GM19193 (cell line): Measurements from ENCODE around the gene LRRC43.

Experiments used
- POLR2A ChIP-seq: IDR thresholded peaks from 4 replicates; pipeline ENCODE4 v1.6.1; 2011; ENCODE audit not compliant: insufficient read depth, insufficient read length; ENCODE audit errors: extremely low read depth

Gene LRRC43, protein sequence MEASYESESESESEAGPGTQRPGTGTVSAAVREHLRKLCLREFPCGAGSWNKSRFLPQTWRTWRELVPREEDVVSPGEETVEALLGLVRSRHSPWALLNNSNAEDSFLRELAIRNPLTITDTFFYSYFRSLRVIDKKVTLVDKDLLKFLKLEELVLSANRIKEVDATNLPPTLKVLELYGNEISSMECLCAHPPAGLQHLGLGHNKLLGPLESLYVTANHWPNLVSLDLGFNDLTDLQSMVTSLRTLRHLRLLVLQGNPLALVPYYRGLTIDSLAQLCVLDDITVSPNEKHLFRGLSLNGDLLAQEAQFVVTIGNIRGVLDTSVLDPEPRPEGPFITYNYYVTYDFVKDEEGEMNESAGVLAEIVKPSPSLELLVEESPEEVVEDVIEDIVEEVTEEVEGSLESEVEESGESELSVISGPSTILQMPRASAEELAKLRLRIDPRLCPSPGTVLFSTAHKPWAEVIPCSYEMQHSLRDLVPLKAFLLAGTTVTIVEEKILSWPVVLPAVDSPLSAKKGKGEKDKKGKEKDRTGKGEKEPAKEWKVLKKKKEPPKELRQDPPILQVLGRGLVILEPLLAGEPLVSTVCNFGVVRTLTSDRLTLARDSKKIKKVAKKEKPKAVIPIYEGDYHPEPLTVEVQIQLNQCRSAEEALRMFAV

DNA sequence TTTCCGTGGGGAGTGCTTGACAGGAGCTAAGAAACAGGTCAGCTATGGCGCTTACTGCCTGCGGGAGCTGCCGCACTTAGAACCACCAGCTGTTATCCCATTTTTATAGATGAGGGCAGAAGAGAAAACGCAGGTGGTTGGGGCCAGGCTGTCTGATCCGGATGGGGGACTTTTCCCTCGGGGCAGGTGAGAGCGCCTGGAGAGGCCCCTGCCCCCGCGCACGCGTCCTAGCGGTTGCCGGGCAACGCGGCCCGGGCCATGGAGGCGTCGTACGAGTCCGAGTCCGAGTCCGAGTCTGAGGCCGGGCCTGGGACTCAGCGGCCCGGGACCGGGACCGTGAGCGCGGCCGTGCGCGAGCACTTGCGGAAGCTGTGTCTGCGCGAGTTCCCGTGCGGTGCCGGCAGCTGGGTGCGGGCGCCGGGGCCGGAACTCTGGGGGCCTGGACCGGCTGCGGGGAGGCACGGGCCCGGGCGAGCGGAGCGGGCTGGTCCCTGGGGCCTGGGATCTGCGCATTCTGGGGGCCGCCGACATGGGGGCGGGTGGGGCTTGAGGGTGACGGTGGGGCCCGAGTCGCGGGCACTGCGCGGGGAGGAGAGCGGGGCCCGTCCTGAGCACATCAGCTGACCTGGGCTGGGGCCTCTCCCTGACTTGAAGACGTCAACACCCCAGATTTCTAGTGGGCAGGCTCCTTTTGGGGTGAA, at the start of gene LRRC43:
TSS of gene LRRC43 (plus strand) at position 237 of the 701 bp plus-strand sequence. CDS start at position 259, 22 bp downstream.
- TF ChIP-seq POLR2A, result no peak

DNA sequence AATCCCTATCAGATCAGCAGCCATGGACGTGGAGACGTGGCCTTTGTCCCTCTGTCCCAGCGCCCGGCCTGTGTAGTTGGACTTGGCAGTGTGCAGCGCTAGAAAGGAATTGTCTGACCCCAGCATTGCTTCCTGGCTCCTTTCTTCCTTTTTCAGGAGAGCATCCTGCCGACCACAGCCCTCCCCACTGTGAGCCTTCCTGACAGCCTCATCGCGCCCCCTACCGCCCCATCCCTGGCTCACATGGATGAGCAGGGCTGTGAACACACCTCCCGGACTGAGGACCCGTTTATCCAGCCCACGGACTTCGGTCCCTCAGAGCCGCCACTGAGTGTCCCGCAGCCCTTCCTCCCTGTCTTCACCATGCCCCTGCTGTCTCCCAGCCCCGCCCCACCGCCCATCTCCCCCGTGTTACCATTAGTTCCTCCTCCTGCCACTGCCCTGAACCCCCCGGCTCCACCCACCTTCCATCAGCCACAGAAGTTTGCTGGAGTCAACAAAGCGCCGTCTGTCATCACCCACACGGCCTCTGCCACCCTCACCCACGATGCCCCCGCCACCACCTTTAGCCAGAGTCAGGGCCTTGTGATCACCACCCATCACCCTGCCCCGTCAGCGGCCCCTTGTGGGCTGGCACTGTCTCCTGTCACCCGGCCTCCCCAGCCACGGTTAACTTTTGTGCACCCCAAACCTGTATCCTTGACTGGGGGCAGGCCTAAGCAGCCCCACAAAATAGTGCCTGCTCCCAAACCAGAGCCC, 49.6 kb upstream of the LRRC43 start:
- TF ChIP-seq POLR2A, result no peak

DNA sequence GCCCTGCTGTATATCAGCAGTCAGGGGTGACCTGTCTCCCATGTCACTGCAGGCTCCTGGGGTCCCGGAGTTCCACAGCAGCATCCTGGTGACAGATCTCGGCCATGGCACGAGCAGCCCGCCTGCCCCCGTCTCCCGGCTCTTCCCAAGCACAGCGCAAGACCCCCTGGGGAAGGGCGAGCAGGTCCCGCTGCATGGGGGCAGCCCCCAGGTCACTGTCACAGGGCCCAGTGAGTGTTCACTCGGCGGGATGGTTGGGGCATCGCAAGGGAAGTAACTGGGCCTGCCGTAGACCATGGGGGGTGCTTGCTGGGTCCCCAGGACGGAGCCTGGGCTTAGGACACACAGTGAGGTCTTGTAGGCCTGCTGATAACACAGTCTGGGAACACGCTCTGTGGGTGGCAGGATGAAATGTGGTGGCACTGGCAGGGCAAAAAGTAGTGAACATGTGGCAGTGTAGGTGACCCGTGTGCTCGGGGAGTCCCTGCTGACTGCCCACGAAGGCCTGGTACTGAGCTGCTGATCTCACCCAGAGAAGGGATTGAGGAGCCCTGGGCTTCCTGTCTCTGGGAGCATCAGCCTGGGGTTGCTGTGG, 47.4 kb upstream of the LRRC43 start:
- no peak for TF ChIP-seq POLR2A

DNA sequence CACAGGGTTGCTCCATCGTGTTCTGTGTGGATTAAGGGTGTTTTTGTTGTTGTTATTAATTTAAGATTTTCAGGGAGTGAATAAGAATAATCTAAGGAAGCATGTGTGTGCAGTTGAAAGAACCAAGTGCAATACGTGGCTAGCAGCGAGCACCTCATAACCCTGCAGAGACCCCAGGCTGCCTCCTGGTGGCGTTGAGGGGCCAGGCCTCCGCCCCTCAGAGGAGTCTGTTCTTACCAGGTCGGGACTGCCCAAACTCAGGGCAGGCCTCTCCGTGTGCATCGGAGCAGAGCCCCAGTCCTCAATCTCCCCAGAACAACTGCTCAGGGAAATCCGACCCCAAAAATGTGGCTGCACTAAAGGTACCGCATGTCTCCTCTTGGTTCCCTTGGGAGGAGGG, 45.7 kb upstream of the LRRC43 start:
- no peak for TF ChIP-seq POLR2A

DNA sequence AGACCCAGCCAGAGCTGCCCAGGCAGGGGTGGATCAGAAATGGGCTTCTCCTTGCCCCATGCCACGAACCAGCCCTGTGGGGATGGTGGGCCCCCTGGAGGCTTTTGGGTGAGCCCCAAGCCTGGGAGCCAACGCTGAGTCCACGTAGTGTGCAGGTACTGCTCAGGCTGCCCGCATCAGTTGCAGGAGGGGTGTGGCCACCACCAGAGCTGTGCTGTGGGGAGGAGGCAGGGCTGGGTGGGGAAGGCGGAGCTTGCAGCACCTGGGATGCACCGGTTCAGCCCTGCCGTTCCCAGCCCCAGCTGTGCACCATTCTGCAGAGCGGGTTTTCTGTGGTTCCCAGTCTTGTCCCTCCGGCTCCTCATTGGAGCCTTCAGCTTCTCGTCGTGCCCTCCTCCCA, 45.2 kb upstream of the LRRC43 start:
- TF ChIP-seq POLR2A, result no peak

DNA sequence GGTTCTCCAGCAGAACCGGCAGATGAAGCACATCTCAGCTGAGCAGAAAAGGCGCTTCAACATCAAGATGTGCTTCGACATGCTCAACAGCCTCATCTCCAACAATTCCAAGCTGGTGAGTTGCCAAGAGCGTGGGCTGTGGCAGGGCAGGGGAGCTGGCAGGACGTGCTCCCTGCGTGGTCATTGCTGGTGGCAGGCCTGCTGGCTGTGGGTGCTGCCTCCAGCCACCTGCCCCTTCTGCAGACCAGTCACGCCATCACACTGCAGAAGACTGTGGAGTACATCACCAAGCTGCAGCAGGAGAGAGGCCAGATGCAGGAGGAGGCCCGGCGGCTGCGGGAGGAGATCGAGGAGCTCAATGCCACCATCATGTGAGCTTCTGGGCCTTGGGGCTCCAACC, 44.7 kb upstream of the LRRC43 start:
- TF ChIP-seq POLR2A, result no peak

DNA sequence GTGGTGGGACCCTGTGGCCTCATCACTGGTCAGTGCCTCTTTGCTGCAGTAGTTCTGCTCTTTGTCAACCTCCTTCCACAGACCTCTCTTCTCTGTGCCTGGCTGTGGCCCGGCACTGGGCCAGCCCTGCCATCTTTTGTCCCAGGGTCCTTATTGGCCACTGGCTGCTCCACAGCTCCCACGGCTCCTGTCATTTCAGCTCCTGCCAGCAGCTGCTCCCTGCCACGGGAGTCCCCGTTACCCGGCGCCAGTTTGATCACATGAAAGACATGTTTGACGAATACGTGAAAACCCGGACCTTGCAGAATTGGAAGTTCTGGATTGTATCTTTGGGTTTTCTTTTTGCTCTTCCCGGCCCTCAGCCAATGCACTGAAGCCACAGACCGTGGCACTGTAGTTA, 44.3 kb upstream of the LRRC43 start:
- no peak for TF ChIP-seq POLR2A

DNA sequence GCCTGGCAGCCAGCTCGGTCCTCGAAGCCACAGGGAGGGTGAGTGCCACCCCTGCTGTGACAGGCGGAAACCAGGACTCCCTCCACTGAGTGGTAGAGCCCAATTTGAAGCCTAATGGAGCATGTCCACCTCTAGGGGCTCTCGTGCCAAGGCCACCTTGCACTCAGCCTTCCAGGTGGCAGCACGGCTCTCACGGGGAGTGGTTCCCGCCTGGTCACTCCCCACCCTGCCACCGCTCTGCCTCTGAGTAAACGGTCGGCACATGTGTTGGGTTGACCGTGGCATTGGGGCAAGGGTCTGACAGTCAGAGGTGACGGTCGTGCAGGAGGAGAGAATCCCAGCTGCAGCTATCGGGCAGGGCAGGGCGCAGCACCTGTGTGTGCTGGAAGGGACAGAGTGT, 43.7 kb upstream of the LRRC43 start:
- TF ChIP-seq POLR2A, result no peak

DNA sequence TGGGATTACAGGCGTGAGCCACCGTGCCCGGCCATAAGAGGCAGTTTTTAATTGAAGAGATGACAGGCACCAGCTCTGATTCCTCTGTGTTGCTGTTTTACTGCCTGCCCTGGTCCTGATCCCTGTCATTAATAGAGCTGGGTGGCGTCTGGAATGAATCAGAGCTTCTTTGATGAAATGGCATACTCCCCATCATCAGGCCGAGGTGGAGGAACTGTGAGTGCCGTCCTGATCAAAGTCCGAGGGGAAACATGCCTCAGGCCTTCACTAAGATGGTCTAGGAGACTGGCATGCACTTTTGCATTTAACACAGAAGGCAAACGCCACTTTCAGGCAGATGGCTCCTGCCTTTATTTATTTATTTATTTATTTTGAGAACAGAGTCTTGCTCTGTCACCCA, 43.0 kb upstream of the LRRC43 start:
- no peak for TF ChIP-seq POLR2A

DNA sequence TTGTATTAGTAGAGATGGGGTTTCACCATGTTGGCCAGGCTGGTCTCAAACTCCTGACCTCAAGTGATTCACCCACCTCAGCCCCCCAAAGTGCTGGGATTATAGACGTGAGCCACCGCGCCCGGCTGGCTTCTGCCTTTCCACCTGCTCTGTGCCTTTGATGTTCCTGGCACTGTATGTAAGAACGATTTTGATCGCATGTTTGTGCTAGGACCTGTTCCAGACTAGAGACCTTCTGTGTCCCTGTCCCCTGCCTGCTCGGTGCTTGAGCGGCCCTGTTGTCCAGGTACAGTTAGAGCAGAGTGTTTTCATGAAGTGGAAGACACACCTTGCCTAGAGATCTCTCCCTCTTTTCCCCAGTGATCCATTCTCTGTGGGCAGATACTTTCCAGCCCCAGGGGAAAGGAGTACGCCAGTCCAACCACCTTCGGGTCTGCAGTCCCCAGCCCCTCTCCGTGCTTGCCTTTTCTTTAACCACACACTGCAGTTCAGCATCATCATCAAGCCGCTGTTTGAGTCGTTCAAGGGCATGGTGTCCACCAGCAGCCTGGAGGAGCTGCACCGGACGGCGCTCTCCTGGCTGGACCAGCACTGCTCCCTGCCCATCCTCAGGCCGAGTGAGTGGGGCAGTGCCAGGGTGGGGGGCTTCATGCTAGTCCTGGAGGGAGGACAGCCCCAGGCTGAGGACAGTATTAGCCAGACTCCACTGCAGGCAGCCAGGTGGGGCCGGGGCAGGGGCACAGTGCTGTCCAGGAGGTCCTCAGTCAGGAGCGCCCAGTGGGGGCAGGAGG, 42.3 kb upstream of the LRRC43 start:
- no peak for TF ChIP-seq POLR2A

DNA sequence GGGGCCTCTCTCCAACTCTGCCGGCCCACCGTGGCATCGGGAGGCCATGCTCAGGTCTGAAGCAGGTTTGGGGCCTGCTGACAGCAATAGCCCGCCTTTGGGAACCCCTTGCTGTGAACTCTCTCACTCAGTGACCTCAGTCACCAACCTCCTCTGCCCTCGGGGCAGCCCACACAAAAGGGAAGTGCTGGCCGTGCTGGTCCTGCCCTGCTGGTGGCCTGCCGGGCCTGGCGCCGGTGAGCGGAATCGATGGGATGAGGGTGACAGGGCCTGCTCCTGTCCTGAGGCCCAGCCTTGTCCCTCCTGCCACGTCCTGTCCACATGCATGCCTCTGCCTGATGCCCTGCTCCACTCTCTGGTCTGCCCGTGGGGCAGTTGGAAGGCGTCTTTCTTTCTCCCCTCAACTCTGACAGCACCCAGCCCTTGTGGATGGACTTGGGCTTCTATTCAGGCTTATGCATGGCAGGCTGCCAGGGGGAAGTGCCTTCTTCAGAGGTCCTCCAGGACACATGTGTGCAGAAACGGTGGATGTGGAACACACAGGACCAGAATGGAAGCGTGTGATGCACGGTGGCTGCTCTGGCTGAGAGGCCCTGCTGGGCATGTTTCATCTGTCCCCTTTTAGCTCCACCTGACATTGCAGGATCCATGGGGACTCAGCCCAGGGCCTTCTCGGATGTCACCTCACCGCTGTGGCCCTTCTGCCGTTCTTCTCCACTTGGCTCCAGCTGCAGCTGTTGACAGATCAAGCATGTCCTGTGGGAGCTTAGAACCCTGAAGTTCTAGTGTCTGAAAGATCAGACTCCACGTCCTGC, 40.8 kb upstream of the LRRC43 start:
- TF ChIP-seq POLR2A, result no peak

DNA sequence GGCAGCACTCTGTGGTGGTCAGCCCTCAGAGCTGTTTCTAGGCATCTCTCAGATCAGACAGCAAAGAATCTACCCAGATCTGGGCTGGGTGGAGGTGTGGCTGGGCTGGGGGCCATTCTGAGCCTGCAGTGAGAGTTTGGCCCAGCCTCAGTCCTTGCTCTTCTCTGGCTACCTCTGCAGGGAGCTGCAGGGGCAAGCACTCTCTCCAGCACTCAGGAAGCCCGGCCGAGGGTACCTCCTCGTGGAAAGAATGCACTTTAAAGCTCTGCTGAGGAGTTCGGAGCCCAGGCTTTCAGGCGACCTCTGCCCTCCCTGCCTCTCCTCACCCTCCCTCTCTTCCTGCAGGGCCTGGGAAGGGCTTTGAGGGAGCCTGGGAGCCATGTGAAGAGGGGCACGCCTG, 40.1 kb upstream of the LRRC43 start:
- TF ChIP-seq POLR2A, result no peak

DNA sequence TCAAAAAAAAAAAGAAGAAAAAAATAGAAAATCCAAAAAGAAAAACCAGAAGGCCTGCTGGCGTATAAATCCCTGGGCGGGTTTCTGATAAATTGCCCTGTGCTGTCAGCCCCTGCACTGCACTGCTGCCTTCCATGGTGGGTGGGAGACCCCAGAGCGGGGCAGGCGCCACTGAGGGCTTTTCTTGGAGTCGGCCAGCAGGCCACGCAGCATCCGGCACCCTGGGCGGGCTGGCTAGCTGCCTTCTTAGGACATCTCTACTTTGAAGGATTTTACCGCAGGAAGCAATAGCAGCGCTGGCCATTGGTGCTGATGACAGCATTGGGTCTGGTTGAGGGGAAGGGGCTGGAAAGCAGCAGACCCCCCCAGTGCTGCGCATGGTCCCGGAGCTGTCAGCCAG, 38.0 kb upstream of the LRRC43 start:
- no peak for TF ChIP-seq POLR2A
